Measurements from ENCODE around the gene GTF2A1L.

The GTF2A1L gene

GRCh38 chr2:48725696-48726494, 108.2 kb downstream of the GTF2A1L start:
- Histone ChIP-seq H3K27ac (no peak overlapping the region), H3K4me3 (no peak overlapping the region)

GRCh38 chr2:48727560-48727959, 109.9 kb downstream of the GTF2A1L start:
- Histone ChIP-seq H3K27ac (no peak overlapping the region), H3K4me3 (no peak overlapping the region)

GRCh38 chr2:48728295-48728694, 110.6 kb downstream of the GTF2A1L start:
- no peak overlapping the region for H3K4me3 ChIP-seq
- no peak overlapping the region for H3K27ac ChIP-seq

GRCh38 chr2:48728840-48729239, 111.2 kb downstream of the GTF2A1L start:
- Histone ChIP-seq H3K4me3 (no peak overlapping the region), H3K27ac (no peak overlapping the region)

Data from skin epidermis (tissue), 12 donors.